ENCODE data around the gene MGAT3. TPM values are rescaled to one million over a fixed set of nuclear protein-coding genes. Genes with fewer than 3 reads are reported as not detected.

MGAT3 gene
- total and polyA plus RNA-seq, 2 of the 13 experiments (the other 11 are each of a cell fraction or from before 2014, with no cell fraction given): 0.11 to 0.15 TPM

GRCh38 chr22:39528681-39529486 is 72.1 kb downstream of the MGAT3 start (continued):
- peak; percentile 93 for TF ChIP-seq ZNF574 (CRISPR knock-in tag; IDR thresholded peaks at IDR 0.05)
- TF ChIP-seq ZNF318 (CRISPR knock-in tag; IDR thresholded peaks at IDR 0.05): no peak
- TF ChIP-seq BRD4 (CRISPR knock-in tag; IDR thresholded peaks at IDR 0.05): no peak
- peak; percentile 64; the same call in 1 of the 2 replicates for TF ChIP-seq ZBTB25 (CRISPR knock-in tag; IDR thresholded peaks at IDR 0.05)
- TF ChIP-seq SMAD1 (CRISPR knock-in tag; IDR thresholded peaks at IDR 0.05; ENCODE audit: borderline replicate concordance, low read depth): peak; percentile 41; the same call in 1 of the 2 replicates
- peak; percentile 78; the same call in 1 of the 2 replicates for TF ChIP-seq SMC3 (IDR thresholded peaks at IDR 0.05; ENCODE audit: low read length)
- peak; percentile 75 for TF ChIP-seq BCL6 (CRISPR knock-in tag; IDR thresholded peaks at IDR 0.05)
- TF ChIP-seq KDM5A (IDR thresholded peaks at IDR 0.05; ENCODE audit: borderline replicate concordance, low read length): no peak; the same call in 1 of the 2 replicates
- 0 out of 2 replicates have a peak, but pooled peaks have one; percentile 30 for TF ChIP-seq ZNF24 (IDR thresholded peaks at IDR 0.05)
- 0 out of 2 replicates have a peak, but pooled peaks have one; percentile 52 for TF ChIP-seq ZNF451 (CRISPR knock-in tag; IDR thresholded peaks at IDR 0.05)
- peak; percentile 59 for TF ChIP-seq PHF21A (CRISPR knock-in tag; IDR thresholded peaks at IDR 0.05)
- peak; percentile 76 for TF ChIP-seq KAT8 (CRISPR knock-in tag; IDR thresholded peaks at IDR 0.05)
- peak; percentile 74 for TF ChIP-seq BCL3 (CRISPR knock-in tag; IDR thresholded peaks at IDR 0.05)
